Measurements from ENCODE around the gene NDP.

DNA sequence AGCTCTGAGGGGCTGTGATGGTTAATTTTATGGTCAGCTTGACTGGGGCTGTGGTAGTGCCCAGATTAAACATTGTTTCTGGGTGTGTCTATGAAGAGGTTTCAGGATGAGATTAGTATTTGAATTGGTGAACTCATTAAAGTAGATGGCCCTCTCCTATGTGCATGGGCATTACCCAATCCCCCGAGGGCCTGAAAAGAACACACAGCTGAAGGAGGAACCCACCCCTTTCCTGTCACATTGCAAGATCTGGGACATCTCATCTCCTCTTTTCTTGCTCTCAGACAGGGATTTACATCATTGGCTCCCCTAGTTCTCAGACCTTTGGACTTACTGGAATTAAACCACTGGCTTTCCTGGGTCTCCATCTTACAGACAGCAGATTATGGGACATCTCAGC, 29.4 kb upstream of the NDP start:
- TF ChIP-seq CTCF (IDR thresholded peaks at IDR 0.05; ENCODE audit: low read length) (no peak), EZH2 (IDR thresholded peaks at IDR 0.05; ENCODE audit: borderline replicate concordance, low read length) (no peak)
